ENCODE measurements around the gene TP53I11.
A peak's percentile ranks its signal among the peaks of the same experiment; 100 is the strongest.

Gene TP53I11, protein sequence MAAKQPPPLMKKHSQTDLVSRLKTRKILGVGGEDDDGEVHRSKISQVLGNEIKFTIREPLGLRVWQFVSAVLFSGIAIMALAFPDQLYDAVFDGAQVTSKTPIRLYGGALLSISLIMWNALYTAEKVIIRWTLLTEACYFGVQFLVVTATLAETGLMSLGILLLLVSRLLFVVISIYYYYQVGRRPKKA

DNA sequence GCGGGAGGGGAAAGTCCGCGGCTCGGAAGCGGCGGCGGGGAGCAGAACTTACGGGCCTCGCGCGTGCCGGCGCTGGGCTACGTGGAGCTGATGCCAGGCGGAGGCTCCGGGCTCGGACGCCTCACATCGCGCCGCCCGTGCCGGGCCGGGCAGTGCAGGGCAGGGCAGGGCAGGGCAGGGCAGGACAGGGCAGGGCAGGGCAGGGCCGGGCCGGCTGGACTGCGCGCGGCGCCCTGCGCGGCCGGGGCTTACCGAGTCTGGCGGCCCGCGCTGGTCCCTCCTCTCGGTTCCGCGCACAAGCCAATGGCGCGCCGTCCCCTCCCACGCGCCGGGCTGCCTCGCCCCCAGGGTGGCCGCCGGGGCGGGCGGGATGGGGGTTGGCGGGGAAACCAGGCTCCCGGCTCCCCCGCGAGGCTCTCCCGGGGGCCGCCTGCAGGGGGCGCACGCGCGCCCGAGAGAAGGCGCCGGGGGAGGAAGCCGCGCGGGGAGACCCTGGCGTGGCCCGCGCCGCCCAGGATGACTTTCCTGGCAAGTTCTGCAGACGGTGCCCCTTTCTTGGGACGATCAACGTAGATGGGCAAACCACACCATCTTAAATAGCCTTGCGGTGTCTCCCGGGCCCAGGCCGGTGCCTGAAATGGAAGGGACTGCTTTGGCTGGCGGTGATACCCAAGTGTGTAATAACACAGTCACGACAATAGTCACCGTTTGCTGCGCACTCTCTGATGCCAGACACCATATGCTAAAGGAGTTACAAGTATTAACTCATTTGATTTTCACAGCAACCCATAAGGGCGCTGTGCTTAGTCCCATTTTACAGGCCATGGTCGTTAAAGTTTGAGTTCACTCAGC, at the start of gene TP53I11:
Gene TP53I11, minus strand, starts transcription at position 259 of the 852 bp plus-strand sequence. CDS start 12,548 bp downstream, outside the sequence.
- H3K9ac ChIP-seq (ENCODE audit: low read length): peak within 1 kb of the TSS; percentile 14; the same call in 1 of the 2 replicates
- no peak within 1 kb of the TSS for H3K4me3 ChIP-seq (ENCODE audit: insufficient read depth, low read length, poor library complexity, severe bottlenecking)
- no peaks in the 10 kb centered on the region for H3K9me3 ChIP-seq (ENCODE audit: insufficient read depth, low read length)
- TF ChIP-seq EZH2phosphoT487 (conservative IDR thresholded peaks at IDR 0.05; ENCODE audit: low read length): no peak
- TF ChIP-seq, protein P1, sequence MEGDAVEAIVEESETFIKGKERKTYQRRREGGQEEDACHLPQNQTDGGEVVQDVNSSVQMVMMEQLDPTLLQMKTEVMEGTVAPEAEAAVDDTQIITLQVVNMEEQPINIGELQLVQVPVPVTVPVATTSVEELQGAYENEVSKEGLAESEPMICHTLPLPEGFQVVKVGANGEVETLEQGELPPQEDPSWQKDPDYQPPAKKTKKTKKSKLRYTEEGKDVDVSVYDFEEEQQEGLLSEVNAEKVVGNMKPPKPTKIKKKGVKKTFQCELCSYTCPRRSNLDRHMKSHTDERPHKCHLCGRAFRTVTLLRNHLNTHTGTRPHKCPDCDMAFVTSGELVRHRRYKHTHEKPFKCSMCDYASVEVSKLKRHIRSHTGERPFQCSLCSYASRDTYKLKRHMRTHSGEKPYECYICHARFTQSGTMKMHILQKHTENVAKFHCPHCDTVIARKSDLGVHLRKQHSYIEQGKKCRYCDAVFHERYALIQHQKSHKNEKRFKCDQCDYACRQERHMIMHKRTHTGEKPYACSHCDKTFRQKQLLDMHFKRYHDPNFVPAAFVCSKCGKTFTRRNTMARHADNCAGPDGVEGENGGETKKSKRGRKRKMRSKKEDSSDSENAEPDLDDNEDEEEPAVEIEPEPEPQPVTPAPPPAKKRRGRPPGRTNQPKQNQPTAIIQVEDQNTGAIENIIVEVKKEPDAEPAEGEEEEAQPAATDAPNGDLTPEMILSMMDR (IDR thresholded peaks at IDR 0.05; ENCODE audit: insufficient read depth, low read length, poor library complexity, severe bottlenecking): peak; percentile 50
- H3F3A ChIP-seq (ENCODE audit: insufficient read depth): no peaks in the 10 kb centered on the region
- no peak within 1 kb of the TSS for H3K27ac ChIP-seq (ENCODE audit: low read depth, low read length)
- H4K20me1 ChIP-seq (ENCODE audit: low read depth, low read length): no peaks in the 10 kb centered on the region
- H2AFZ ChIP-seq (ENCODE audit: low read depth, low read length, severe bottlenecking): no peak within 1 kb of the TSS
- no peaks in the 10 kb centered on the region for H3K79me2 ChIP-seq (ENCODE audit: insufficient read depth, low read length)
- H3K9me2 ChIP-seq (replicated peaks; ENCODE audit: insufficient read depth, low read length): no peaks in the 10 kb centered on the region
- H3K4me2 ChIP-seq (ENCODE audit: low read depth, low read length, poor library complexity, severe bottlenecking): peak within 1 kb of the TSS; percentile 41
- H3K27me3 ChIP-seq (ENCODE audit: low read length): no peaks in the 10 kb centered on the region
- no peaks in the 10 kb centered on the region for H3K36me3 ChIP-seq (ENCODE audit: low read length)

DNA sequence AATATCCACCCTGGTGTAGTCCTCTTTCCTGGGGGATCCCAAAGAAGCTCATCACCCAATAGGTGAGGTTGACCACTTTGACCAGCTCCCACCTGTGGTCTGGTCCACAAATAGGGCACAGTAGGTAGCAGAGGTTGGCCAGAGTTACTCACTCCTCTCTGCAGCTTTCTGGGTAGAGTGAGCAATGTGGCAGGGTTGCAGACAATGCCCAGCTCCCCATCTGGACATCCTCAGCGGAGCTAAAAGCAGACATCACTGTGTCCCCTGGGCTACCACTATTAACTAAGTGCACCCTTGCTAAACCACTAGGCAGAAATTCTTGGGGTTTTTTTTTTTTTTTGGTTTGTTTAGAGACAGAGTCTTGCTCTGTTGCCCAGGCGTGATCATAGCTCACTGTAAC, 48.4 kb upstream of the TP53I11 start:
- Histone ChIP-seq H3K27me3 (ENCODE audit: low read length) (no peaks in the 10 kb centered on the region), H3K4me2 (ENCODE audit: low read depth, low read length, poor library complexity, severe bottlenecking) (no peak overlapping the region), H3K36me3 (ENCODE audit: low read length) (no peaks in the 10 kb centered on the region)

GRCh38 chr11:44998051-44998450, 47.4 kb upstream of the TP53I11 start:
- H2AFZ ChIP-seq (ENCODE audit: low read depth, low read length, severe bottlenecking): no peak overlapping the region
- H3K4me3 ChIP-seq (ENCODE audit: insufficient read depth, low read length, poor library complexity, severe bottlenecking): no peak overlapping the region
- H3K4me2 ChIP-seq (ENCODE audit: low read depth, low read length, poor library complexity, severe bottlenecking): no peak overlapping the region
- H3K27ac ChIP-seq (ENCODE audit: low read depth, low read length): no peak overlapping the region
- no peaks in the 10 kb centered on the region for H3K9me2 ChIP-seq (replicated peaks; ENCODE audit: insufficient read depth, low read length)
- H3K79me2 ChIP-seq (ENCODE audit: insufficient read depth, low read length): no peaks in the 10 kb centered on the region
- H3K36me3 ChIP-seq (ENCODE audit: low read length): no peaks in the 10 kb centered on the region
- no peaks in the 10 kb centered on the region for H3F3A ChIP-seq (ENCODE audit: insufficient read depth)
- no peaks in the 10 kb centered on the region for H4K20me1 ChIP-seq (ENCODE audit: low read depth, low read length)
- no peaks in the 10 kb centered on the region for H3K27me3 ChIP-seq (ENCODE audit: low read length)
- TF ChIP-seq, protein P1 (IDR thresholded peaks at IDR 0.05; ENCODE audit: insufficient read depth, low read length, poor library complexity, severe bottlenecking): no peak
- TF ChIP-seq EZH2phosphoT487 (conservative IDR thresholded peaks at IDR 0.05; ENCODE audit: low read length): no peak
- no peaks in the 10 kb centered on the region for H3K9me3 ChIP-seq (ENCODE audit: insufficient read depth, low read length)
- H3K9ac ChIP-seq (ENCODE audit: low read length): no peak overlapping the region

More for the DNA sequence above, 48.4 kb upstream of the TP53I11 start:
- Histone ChIP-seq H3K9me2 (replicated peaks; ENCODE audit: insufficient read depth, low read length) (no peaks in the 10 kb centered on the region), H3K9ac (ENCODE audit: low read length) (no peak overlapping the region), H2AFZ (ENCODE audit: low read depth, low read length, severe bottlenecking) (no peak overlapping the region), H3K9me3 (ENCODE audit: insufficient read depth, low read length) (no peaks in the 10 kb centered on the region), H4K20me1 (ENCODE audit: low read depth, low read length) (no peaks in the 10 kb centered on the region), H3F3A (ENCODE audit: insufficient read depth) (no peaks in the 10 kb centered on the region), H3K4me3 (ENCODE audit: insufficient read depth, low read length, poor library complexity, severe bottlenecking) (no peak overlapping the region), H3K79me2 (ENCODE audit: insufficient read depth, low read length) (no peaks in the 10 kb centered on the region), H3K27ac (ENCODE audit: low read depth, low read length) (no peak overlapping the region)
- TF ChIP-seq, protein P1 (IDR thresholded peaks at IDR 0.05; ENCODE audit: insufficient read depth, low read length, poor library complexity, severe bottlenecking): no peak
- no peak for TF ChIP-seq EZH2phosphoT487 (conservative IDR thresholded peaks at IDR 0.05; ENCODE audit: low read length)
